UCSD-AML1 (cell line): ENCODE results near the gene MAGI1.

ENCODE experiments used
- DNase-seq: peaks from one replicate; lab custom pipeline; 2025; ENCODE audit not compliant: unreplicated experiment; lab: John Stamatoyannopoulos, UW

MAGI1 gene

GRCh38 chr3:65975032-65975431 lies 63.7 kb downstream of the MAGI1 start:
- no peak for DNase-seq

- DNase-seq = no peak
Measured at GRCh38 chr3:65974509-65974908, 64.2 kb downstream of the MAGI1 start.

- no peak for DNase-seq
Measured at GRCh38 chr3:65972765-65973164, 66.0 kb downstream of the MAGI1 start.

GRCh38 chr3:65971293-65972252 lies 67.1 kb downstream of the MAGI1 start:
- DNase-seq = no peak

GRCh38 chr3:65968996-65969395 lies 69.7 kb downstream of the MAGI1 start:
- no peak for DNase-seq

- no peak for DNase-seq
Measured at GRCh38 chr3:65967451-65967850, 71.3 kb downstream of the MAGI1 start.

- no peak for DNase-seq
Measured at GRCh38 chr3:65964838-65965237, 73.9 kb downstream of the MAGI1 start.

- no peak for DNase-seq
Measured at GRCh38 chr3:65963787-65964677, 74.7 kb downstream of the MAGI1 start.

- DNase-seq = no peak
Measured at GRCh38 chr3:65961733-65962132, 77.0 kb downstream of the MAGI1 start.

- DNase-seq = no peak
Measured at GRCh38 chr3:65961128-65961527, 77.6 kb downstream of the MAGI1 start.

GRCh38 chr3:65960087-65960486 lies 78.6 kb downstream of the MAGI1 start:
- DNase-seq = no peak

GRCh38 chr3:65958216-65958615 lies 80.5 kb downstream of the MAGI1 start:
- no peak for DNase-seq

GRCh38 chr3:65955792-65956477 lies 82.8 kb downstream of the MAGI1 start:
- no peak for DNase-seq

- DNase-seq = no peak
Measured at GRCh38 chr3:65953881-65954733, 84.6 kb downstream of the MAGI1 start.

- no peak for DNase-seq
Measured at GRCh38 chr3:65953301-65953812, 85.4 kb downstream of the MAGI1 start.

- DNase-seq = no peak
Measured at GRCh38 chr3:65952842-65953241, 85.9 kb downstream of the MAGI1 start.

GRCh38 chr3:65951836-65952505 lies 86.7 kb downstream of the MAGI1 start:
- no peak for DNase-seq

GRCh38 chr3:65950340-65951326 lies 88.1 kb downstream of the MAGI1 start:
- no peak for DNase-seq
